Stimulated activated CD8-positive, alpha-beta memory T cell treated with anti-CD3 and anti-CD28 coated beads, Interleukin-15, amount 100 ng/mL, for 48 hours (primary cell): ENCODE measurements around the gene SERPINA6.
"Not testable (repeated sequence)": the region's sequence is repeated elsewhere in the genome, so short reads cannot be mapped to it uniquely, and the experiment has no call there.

Source experiments
- DNase-seq, 2 donors: peaks; one replicate each; pipeline ENCODE4 v3.0.0-alpha.2; 2020; ENCODE audit warnings: low read depth in 2 of 2

The SERPINA6 gene

GRCh38 chr14:94292526-94292871 is 30.6 kb downstream of the SERPINA6 start:
- DNase-seq, result no peak

DNA sequence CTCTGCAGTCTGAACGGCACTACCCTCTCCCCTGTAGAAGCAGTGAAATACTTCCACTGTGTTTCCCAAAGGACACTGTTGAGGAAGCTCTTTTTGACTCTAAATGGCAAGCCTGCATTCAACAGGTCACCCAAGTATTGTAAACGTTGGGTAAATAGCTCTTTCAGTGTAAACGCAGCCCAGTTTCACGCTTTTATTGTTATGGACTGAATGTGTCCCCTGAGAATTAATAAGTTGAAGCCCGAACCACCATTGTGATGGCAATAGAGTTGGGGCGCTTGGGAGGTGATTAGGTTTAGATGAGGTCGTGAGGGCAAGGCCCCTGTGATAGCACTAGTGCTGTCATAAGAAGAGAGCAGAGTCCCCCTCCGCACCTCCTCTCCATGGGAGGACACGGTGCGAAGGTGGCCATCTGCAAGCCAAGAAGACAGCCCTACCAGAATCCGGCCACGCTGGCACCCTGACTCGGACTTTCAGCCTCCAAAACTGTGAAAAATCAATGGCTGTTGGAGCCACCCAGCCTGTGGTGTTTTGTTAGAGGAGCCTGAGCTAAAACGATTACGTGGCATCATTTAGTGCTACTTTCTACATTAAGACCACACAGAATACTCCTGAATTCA is 31.1 kb downstream of the SERPINA6 start:
- no peak for DNase-seq

GRCh38 chr14:94291159-94291905 is 31.8 kb downstream of the SERPINA6 start:
- no peak for DNase-seq

- no peak for DNase-seq
Measured at GRCh38 chr14:94290197-94290596, 32.9 kb downstream of the SERPINA6 start.

DNA sequence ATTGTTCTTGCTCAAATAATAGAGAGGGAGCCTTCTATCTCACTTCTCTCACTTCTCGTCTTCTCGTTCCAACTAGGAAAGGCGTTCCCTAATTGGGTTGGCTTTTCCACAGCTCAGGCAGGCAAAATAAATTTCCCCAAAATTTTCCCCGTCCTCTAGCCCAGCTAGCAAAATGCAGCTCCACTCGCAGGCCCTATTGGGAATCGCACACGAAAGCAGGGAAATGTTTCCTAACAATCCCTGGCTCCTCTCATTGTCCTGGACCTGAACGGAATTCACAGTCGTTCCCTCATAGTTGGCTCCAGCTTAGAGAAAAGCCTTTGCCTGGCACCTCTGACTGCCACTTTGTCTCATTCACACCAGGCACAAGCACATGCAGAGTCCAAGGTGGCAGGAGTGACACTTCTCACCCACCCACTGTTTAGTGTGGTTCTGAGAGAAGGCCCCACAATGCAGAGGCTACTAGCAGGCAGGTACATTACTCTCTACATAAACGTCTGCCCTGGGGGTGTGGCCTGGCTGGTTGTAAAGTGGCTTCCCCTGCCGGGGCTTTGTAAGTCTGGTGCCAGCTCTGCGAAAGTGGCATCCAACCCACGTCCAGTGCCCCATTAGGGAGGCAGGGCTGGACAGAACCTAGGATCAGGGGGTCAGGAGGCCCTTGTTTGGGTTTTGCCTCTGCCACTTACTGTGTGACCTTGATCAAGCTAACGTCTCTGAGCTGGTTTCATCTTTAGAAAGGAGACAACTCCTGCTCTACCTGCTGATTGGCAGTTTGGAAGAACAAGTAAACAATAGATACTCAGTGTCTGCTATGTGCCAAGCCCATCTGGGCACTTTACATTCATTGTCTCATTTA is 34.3 kb downstream of the SERPINA6 start:
- DNase-seq, result no peak

GRCh38 chr14:94285158-94285557 is 38.0 kb downstream of the SERPINA6 start:
- no peak for DNase-seq

GRCh38 chr14:94284221-94284620 is 38.9 kb downstream of the SERPINA6 start:
- no peak for DNase-seq

GRCh38 chr14:94282991-94283723 is 40.0 kb downstream of the SERPINA6 start:
- no peak for DNase-seq

DNA sequence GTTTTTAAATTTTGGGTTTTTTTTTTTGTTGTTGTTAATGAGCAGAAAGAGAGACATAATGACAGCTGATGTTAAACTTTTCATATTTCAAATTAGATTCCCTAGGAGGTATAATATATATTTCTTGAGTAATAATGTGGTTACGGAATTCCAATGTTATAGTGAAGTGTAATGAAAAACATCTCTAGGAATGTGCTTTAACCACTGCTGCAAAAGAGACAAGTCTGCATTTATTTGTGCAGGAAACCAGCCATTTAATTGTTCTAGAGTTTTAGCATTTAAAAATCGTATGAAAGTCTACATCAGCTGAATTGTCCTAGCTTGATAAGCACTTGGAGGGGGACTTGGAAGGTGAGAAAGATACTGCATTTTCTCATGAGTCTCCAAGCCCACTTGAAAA is 44.4 kb downstream of the SERPINA6 start:
- no peak for DNase-seq

DNA sequence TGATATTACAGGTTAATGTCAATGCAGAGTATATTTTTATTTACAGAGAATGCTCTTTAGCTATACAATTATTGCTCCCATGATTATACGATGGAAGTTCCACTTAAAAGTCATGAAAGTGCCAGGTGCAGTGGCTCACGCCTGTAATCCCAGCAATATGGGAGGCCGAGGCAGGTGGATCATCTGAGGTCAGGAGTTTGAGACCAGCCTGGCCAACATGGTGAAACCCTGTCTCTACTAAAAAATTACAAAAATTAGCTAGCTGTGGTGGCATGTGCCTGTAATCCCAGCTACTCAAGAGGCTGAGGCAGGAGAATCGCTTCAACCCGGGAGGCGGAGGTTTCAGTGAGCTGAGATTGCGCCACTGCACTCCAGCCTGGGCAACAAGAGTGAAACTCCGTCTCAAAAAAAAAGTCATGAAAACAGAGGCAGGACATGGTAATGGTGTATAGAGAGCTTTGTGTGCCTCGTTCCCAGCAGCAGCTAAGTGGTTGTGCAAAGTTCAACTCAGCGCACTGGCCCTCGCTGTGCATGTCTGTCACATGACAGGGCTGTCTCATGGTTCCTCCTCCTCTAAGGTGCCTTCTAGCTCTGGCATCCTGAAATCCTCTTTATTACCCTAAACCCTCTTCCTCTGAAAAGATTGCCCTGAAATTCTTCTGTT is 46.1 kb downstream of the SERPINA6 start:
- DNase-seq, result not testable (repeated sequence)

DNA sequence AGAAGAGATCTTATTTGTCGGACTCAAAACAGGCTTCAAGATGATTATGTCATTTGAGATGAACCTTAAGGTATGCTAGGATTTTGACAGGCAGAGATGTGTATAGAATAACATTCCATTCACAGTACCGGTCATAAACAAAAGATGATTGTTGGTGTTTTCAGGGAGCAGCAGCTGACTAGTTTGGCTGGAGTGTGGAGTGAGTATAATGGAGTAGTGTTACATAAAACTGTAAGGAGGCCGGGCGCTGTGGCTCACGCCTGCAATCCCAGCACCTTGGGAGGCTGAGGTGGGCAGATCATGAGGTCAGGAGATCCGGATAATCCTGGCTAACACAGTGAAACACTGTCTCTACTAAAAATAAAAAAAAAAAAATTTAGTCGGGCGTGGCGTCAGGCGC is 54.0 kb downstream of the SERPINA6 start:
- DNase-seq, result no peak

- DNase-seq, result not testable (repeated sequence)
Measured at GRCh38 chr14:94268582-94268981, 54.6 kb downstream of the SERPINA6 start.

GRCh38 chr14:94267352-94267751 is 55.8 kb downstream of the SERPINA6 start:
- DNase-seq, result no peak

GRCh38 chr14:94264195-94264594 is 58.9 kb downstream of the SERPINA6 start:
- not testable (repeated sequence) for DNase-seq
